Skeletal muscle tissue (tissue), 4 donors: ENCODE data around the gene KCNN4. TPM values are rescaled to one million over a fixed set of nuclear protein-coding genes. Genes with fewer than 3 reads are reported as not detected.

Experiments
- H3K27ac ChIP-seq: one replicate; pipeline ENCODE4 v1.7.0; 2013; ENCODE audit warnings: mild to moderate bottlenecking, low read depth, low read length, inconsistent platforms
- H3K27me3 ChIP-seq, 3 donors: one replicate each; pipeline ENCODE4 v1.7.0; 2013; ENCODE audit warnings: low read length in 3 of 3; ENCODE audit not compliant: control insufficient read depth in 3 of 3, insufficient read depth in 3 of 3
- H3K36me3 ChIP-seq, 3 donors: one replicate each; pipeline ENCODE4 v1.7.0; 2013; ENCODE audit warnings: low read length in 3 of 3; ENCODE audit not compliant: control insufficient read depth in 3 of 3, insufficient read depth in 3 of 3
- H3K4me1 ChIP-seq, 3 donors: one replicate each; pipeline ENCODE4 v1.7.0; 2013; ENCODE audit warnings: low read length in 3 of 3, mild to moderate bottlenecking in 3 of 3; ENCODE audit not compliant: control insufficient read depth in 3 of 3, insufficient read depth in 3 of 3
- H3K4me3 ChIP-seq, 3 donors: one replicate each; pipeline ENCODE4 v1.7.0; 2013; ENCODE audit warnings: low read length in 3 of 3
- H3K9ac ChIP-seq, 3 donors: one replicate each; pipeline ENCODE4 v1.7.0; 2013; ENCODE audit warnings: low read length in 3 of 3, mild to moderate bottlenecking in 3 of 3, moderate library complexity in 2 of 3, low read depth in 1 of 3
- H3K9me3 ChIP-seq, 3 donors: one replicate each; pipeline ENCODE4 v1.7.0; 2013; ENCODE audit warnings: low read length in 3 of 3; ENCODE audit not compliant: control insufficient read depth in 3 of 3
- total RNA-seq: library from RNA; depleted of rRNA; stranded (reverse); fragments of >200 nt; gene quantifications from one replicate; pipeline ENCODE4 v1.2.3, GENCODE V29; 2014
- donor health status: Osteomylitis.

Gene KCNN4
- total RNA-seq, 1 donor from 2014 or later, result 1.0 TPM

DNA sequence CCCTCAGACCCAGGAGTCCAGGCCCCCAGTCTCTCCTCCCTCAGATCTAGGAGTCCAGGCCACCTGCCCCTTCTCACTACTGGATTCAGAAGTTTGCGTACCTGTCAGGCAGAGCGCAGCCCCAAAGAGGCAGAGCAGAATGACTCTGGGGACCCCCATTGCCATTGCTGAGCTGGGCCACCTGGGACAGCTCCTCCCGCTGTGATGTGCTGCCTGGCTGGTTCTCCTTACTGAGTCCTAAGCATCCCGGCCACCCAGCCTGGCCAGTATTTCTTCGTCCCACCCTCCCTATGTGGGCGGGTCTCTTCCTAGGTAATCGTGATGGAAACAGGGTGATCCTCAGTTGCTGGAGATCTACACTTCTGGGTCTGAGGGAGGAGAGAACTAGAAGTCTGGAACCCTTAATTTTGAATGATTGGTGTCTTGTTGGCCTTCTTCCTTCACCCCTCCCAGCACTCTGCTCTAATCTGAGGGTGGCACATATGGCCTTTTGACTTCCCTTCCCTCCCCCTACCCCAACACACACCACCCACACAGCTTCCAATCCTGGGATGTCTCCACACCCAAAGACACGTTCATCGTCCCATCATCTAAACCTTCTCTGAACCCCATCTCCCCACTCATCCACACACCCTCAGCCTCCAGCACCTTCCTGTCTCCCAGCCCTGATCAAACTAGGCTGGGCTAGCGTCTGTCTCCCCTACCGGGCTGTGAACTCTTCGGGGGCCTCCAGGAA is 21.6 kb upstream of the KCNN4 start, which contains the start of gene LYPD5:
TSS of gene LYPD5 (minus strand) at position 232 of the 736 bp plus-strand sequence. CDS start at position 165, 67 bp downstream.
- H3K36me3 ChIP-seq, result no peaks in the 10 kb centered on the region
- H3K4me1 ChIP-seq, result peaks cover 4 to 11% (median 6%) of the 10 kb centered on the region in 3 donors
- peaks cover 11 to 25% (median 20%) of the 10 kb centered on the region in 3 donors for H3K27me3 ChIP-seq
- peaks cover 0 to 5% (median 0%) of the 10 kb centered on the region in 3 donors for H3K9me3 ChIP-seq
- no peak within 1 kb of the TSS for H3K9ac ChIP-seq
- H3K4me3 ChIP-seq, result no peak within 1 kb of the TSS
- H3K27ac ChIP-seq, result no peak within 1 kb of the TSS

- peaks cover 0 to 7% (median 2%) of the 10 kb centered on the region in 3 donors for H3K9me3 ChIP-seq
- peaks cover 17 to 41% (median 38%) of the 10 kb centered on the region in 3 donors for H3K27me3 ChIP-seq
- H3K36me3 ChIP-seq, result no peaks in the 10 kb centered on the region
- no peak overlapping the region for H3K9ac ChIP-seq
- H3K4me1 ChIP-seq, result peaks cover 4 to 11% (median 6%) of the 10 kb centered on the region in 3 donors
- H3K27ac ChIP-seq, result no peak overlapping the region
- no peak overlapping the region for H3K4me3 ChIP-seq
Measured at GRCh38 chr19:43799502-43800142, 18.8 kb upstream of the KCNN4 start.

DNA sequence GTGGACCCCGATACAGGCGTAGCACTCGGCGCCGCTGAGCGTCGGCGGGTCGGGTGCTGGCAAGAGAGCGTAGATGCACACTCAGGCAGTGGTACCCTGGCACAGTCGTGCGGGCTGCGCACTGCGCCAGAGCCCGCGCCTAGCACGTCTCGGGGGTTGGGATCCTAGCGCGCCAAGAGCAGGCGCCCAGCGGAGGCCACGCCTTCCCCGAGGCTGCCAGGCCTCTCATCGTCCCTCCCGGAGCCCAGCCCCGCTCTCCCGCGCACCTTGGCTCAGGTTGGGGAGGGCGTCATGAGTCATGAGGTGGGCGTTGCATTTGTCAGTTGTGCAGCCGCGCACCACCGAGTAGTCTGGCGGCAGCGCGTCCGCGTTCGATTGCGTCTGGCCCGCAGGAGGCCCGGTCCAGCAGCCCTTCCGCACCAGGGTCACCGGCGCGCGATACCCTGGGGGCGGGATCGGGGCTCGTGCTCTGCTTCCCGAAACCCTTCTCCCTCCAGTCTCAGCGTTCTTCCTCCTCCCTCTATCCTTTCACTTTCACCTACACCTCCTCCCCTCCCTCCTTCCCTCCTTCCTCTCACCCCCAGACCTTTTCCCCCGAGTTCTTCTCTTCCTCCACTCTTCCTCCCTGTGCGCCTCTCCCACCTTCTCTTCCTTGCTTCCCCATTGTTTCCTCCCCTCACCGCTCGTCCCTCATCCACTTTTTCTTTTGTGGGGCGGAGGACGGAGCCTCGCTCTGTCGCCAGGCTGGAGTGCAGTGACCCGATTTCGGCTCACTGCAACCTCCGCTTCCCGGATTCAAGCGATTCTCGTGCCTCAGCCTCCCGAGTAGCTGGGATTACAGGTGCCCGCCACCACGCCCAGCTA is 18.0 kb upstream of the KCNN4 start:
- Histone ChIP-seq H3K27ac (no peak overlapping the region), H3K4me3 (peak overlapping the region; percentile 50 to 61 (median 60)), H3K4me1 (peaks cover 4 to 11% (median 6%) of the 10 kb centered on the region in 3 donors), H3K9me3 (peaks cover 0 to 7% (median 2%) of the 10 kb centered on the region in 3 donors), H3K36me3 (no peaks in the 10 kb centered on the region), H3K9ac (no peak overlapping the region), H3K27me3 (peaks cover 21 to 43% (median 38%) of the 10 kb centered on the region in 3 donors)

DNA sequence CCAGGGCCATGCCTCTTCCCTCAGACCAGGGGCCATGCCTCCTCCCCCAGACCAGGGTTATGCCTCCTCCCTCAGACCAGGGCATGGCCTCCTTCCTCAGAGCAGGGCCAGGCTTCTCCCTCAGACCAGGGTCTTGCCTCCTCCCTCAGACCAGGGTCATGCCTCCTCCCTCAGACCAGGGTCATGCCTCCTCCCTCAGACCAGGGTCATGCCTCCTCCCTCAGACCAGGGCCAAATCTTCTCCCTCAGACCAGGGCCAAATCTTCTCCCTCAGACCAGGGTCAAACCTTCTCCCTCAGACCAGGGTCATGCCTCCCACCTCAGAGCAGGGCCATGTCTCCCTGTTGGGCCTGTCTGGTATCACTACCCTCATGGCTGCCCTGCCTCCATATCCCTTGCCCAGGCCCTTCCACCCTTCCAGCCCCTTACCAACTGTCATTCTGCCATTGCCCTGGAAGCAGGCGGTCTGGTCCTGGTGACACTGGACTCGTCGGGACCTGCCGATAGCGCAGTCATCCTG is 17.3 kb upstream of the KCNN4 start:
- peaks cover 22 to 43% (median 37%) of the 10 kb centered on the region in 3 donors for H3K27me3 ChIP-seq

DNA sequence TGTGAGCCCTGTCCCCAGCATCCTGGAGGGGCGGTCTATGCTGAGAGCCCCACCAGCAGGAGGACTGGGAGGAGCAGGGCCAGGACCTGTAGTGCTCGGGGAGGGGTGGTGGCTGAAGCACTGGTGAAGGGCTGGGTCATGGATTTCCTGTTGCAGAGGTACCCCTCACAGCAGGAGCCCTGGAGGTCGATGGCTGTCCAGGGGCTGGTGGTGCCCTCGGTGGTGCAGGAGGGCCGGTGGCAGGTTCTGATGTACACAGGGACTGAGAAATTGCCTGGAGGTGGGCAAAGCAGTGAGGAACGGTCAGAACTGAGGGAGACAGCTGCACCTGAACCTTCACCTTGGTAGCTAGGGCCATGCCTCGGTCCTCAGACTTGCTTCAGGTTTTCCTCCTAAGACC is 16.8 kb upstream of the KCNN4 start:
- Histone ChIP-seq H3K27me3 (peaks cover 22 to 43% (median 41%) of the 10 kb centered on the region in 3 donors), H3K36me3 (no peaks in the 10 kb centered on the region), H3K9me3 (peaks cover 0 to 7% (median 2%) of the 10 kb centered on the region in 3 donors), H3K4me3 (no peak overlapping the region), H3K4me1 (peaks cover 4 to 11% (median 6%) of the 10 kb centered on the region in 3 donors), H3K27ac (no peak overlapping the region), H3K9ac (no peak overlapping the region)

More for the DNA sequence above, 17.3 kb upstream of the KCNN4 start:
- Histone ChIP-seq H3K9ac (no peak overlapping the region), H3K9me3 (peaks cover 0 to 7% (median 2%) of the 10 kb centered on the region in 3 donors), H3K36me3 (no peaks in the 10 kb centered on the region), H3K27ac (no peak overlapping the region), H3K4me1 (peaks cover 4 to 11% (median 6%) of the 10 kb centered on the region in 3 donors), H3K4me3 (peak overlapping the region; percentile 50 to 61 (median 60))

DNA sequence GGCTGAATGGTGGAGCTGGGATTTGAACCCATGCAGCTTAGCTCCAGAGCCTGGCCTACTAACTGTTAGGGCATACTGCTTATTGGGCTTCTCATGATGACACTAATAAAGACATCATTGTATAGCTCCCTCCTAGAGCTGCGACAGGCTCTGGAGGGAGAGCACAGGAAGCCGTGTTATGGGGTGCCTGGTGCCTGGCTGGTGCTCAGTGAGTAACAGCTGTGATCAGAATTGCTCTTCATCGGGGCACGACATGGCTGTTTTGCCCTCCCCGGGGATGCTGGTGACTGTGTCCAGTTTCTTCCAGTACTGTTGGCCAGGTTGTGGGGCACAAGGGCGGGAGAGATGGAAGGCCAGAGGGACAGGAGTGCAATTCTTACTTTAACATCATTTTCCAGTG is 16.3 kb upstream of the KCNN4 start:
- Histone ChIP-seq H3K36me3 (no peaks in the 10 kb centered on the region), H3K27ac (no peak overlapping the region), H3K4me3 (no peak overlapping the region), H3K27me3 (peaks cover 22 to 43% (median 41%) of the 10 kb centered on the region in 3 donors), H3K9me3 (peaks cover 0 to 7% (median 2%) of the 10 kb centered on the region in 3 donors), H3K4me1 (peaks cover 4 to 11% (median 6%) of the 10 kb centered on the region in 3 donors), H3K9ac (no peak overlapping the region)

DNA sequence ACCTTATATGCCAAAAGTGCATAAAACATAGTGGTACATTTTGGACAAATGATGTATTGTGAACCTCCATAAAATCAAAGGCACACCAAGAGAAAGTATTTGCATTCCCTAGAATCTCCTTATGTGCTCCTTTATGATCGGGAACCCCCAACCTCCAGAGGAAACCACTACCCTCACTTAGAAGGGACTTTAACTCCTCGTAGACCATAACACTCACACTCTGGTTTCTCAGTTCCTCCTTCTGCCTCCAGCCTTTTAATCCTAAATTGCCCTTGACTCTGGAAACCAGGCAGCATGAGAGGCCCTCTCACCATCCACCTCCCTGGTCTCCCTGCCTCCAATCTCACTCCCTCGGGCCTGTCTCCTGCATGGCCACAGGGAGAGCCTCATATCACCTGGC is 9.8 kb upstream of the KCNN4 start:
- Histone ChIP-seq H3K27ac (no peak overlapping the region), H3K4me1 (no peaks in the 10 kb centered on the region), H3K9ac (no peak overlapping the region), H3K4me3 (no peak overlapping the region), H3K9me3 (peaks cover 0 to 3% (median 0%) of the 10 kb centered on the region in 3 donors), H3K36me3 (no peaks in the 10 kb centered on the region), H3K27me3 (peaks cover 6 to 11% (median 6%) of the 10 kb centered on the region in 3 donors)

GRCh38 chr19:43789029-43789428 is 8.3 kb upstream of the KCNN4 start:
- Histone ChIP-seq H3K9me3 (no peaks in the 10 kb centered on the region), H3K36me3 (no peaks in the 10 kb centered on the region), H3K27me3 (peaks cover 3 to 7% (median 6%) of the 10 kb centered on the region in 3 donors), H3K4me1 (peaks cover 0 to 5% (median 4%) of the 10 kb centered on the region in 3 donors), H3K4me3 (no peak overlapping the region), H3K27ac (no peak overlapping the region), H3K9ac (no peak overlapping the region)

DNA sequence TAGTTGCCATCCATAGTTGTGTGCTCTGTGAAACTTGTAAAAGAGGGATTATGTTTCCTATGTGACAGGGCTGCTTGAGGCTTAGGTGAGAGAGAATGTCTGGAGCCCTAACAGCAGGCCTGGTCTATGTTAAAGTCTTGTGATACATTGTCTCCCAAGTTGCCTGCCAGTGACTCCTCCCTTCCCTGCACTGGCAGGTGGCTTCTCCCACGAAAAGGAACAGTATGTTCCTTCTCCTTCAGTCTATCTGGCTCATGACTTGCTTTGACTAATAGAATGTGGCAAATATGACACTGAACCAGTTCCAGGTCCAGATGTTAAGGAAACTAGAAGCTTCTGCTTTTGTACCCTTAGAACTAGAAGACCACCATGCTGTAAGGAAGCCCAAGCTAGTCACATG is 5.9 kb upstream of the KCNN4 start:
- Histone ChIP-seq H3K27me3 (peaks cover 3 to 13% (median 9%) of the 10 kb centered on the region in 3 donors), H3K4me1 (peaks cover 0 to 5% (median 4%) of the 10 kb centered on the region in 3 donors), H3K27ac (no peak overlapping the region), H3K4me3 (no peak overlapping the region), H3K9me3 (no peaks in the 10 kb centered on the region), H3K9ac (no peak overlapping the region), H3K36me3 (no peaks in the 10 kb centered on the region)
